Heart left ventricle (tissue), 16 donors: ENCODE measurements around the gene SYNGR1. TPM values are rescaled to one million over a fixed set of nuclear protein-coding genes. Genes with fewer than 3 reads are reported as not detected.

Experiments used
- ATAC-seq, 4 donors: fragments of 200-7000 bp; cut with Tn5 transposase; one replicate each; pipeline ENCODE4 v1.9.1; 2020 to 2022; ENCODE audit warnings: moderate library complexity in 4 of 4, mild to moderate bottlenecking in 3 of 4, moderate number of reproducible peaks in 1 of 4
- DNase-seq, 5 donors: peaks; one replicate each; pipeline ENCODE4 v3.0.0-alpha.2; 2020
- H3K27ac ChIP-seq, 12 donors: fragments of 200-600 bp; sonication (generic) in 4 of 12; one replicate each; pipeline versions ENCODE4 v1.5.0 to v1.8.0; 2016 to 2022; ENCODE audit warnings: mild to moderate bottlenecking in 2 of 12
- H3K27me3 ChIP-seq, 9 donors: fragments of 200-600 bp; sonication (generic) in 2 of 9; one replicate each; pipeline versions ENCODE4 v1.5.1 to v1.8.0; 2016 to 2022; ENCODE audit warnings: mild to moderate bottlenecking in 3 of 9
- H3K36me3 ChIP-seq, 9 donors: fragments of 200-600 bp; sonication (generic) in 2 of 9; one replicate each; pipeline versions ENCODE4 v1.5.0 to v1.8.0; 2018 to 2022; ENCODE audit warnings: mild to moderate bottlenecking in 2 of 9
- H3K4me1 ChIP-seq, 12 donors: fragments of 200-600 bp; sonication (generic) in 4 of 12; one replicate each; pipeline versions ENCODE4 v1.5.0 to v1.8.0; 2016 to 2022; ENCODE audit warnings: mild to moderate bottlenecking in 3 of 12
- H3K4me3 ChIP-seq, 12 donors: fragments of 200-600 bp; sonication (generic) in 4 of 12; one replicate each; pipeline versions ENCODE4 v1.5.0 to v1.8.0; 2017 to 2022; ENCODE audit warnings: mild to moderate bottlenecking in 9 of 12, moderate library complexity in 4 of 12
- H3K9me3 ChIP-seq, 12 donors: fragments of 200-600 bp; sonication (generic) in 4 of 12; one replicate each; pipeline versions ENCODE4 v1.5.0 to v1.8.0; 2016 to 2022; ENCODE audit warnings: mild to moderate bottlenecking in 1 of 12
- POLR2A ChIP-seq, 2 donors: fragments of 450-650 bp; IDR thresholded peaks; one replicate each; pipeline ENCODE4 v1.6.1; 2017; ENCODE audit warnings: antibody characterized with exemption in 2 of 2, mild to moderate bottlenecking in 2 of 2, moderate library complexity in 2 of 2
- WGBS, 4 donors: extraction: QIAGEN DNeasy Blood & Tissue Kit in 2 of 4; methylation state at CpG; one replicate each; pipeline versions ENCODE4 v1.1.5 to v1.1.7; 2013 to 2018; 5-methylcytosine and 5-hydroxymethylcytosine counted together
- intact Hi-C, 10 donors: fragments of 100-400 bp; cut with DNase I; formaldehyde crosslinking; loops; one replicate each; pipeline versions ENCODE4 v1.11.1 to v1.14.2; 2022
- polyA plus RNA-seq, 2 donors: library from polyadenylated mRNA; stranded (reverse); fragments of 200-250 nt; gene quantifications; one replicate each; pipeline ENCODE4 v1.2.3, GENCODE V29; 2013
- total RNA-seq, 9 donors: library from RNA; depleted of rRNA in 2 of 9; stranded (reverse); fragments of >200 nt in 2 of 9; fragmentation: NEBNext Ultra II Directional in 3 of 9; extraction: Animal tissue kit (Norgen Biotek cat#: 25700) in 3 of 9; gene quantifications; one replicate each; pipeline versions ENCODE4 v1.1.0 to v1.2.4, GENCODE V29; 2016 to 2023
- TF ChIP-seq, protein P1 (sequence below), 12 donors: fragments of 200-600 bp; sonication (generic) in 4 of 12; IDR thresholded peaks; one replicate each; pipeline versions ENCODE4 v1.5.0 to v1.8.0; 2018 to 2022; ENCODE audit warnings: antibody characterized with exemption in 12 of 12, mild to moderate bottlenecking in 5 of 12
- donor health status: ischemic (EF 13 %, LVEDD 7.1; RV severe dilation, severe dysfunction).
- donor health status: healthy with polysubstance abuse.
- donor health status: DM: no; HTN: yes; CAD: no.
- donor health status: DM: no; HTN: no; CAD: no.
- donor health status: ischemic (EF 25% LVEDD 6.9; RV normal size, moderate dysfunction).
- donor health status: ischemic (EF 25% LVEDD 5.7; RV mildly dilated, moderate dysfunction).
- donor health status: healthy.
- donor health status: DM: yes; HTN: yes; CAD: no.
- donor health status: ischemic (EF 35%, LVEDD 5.7; RV mildly dilated, moderate dysfunction).
- donor health status: nonischemic (EF 11% LVEDD 7.7; RV severe dilation, severe dysfunction).
- donor health status: DM: yes; HTN: yes; CAD: no.
- donor health status: PGD.
- donor health status: ischemic (EF 29% LVEDD 5.4; RV normal size, mild dysfunction).
- donor health status: nonischemic (EF 23%, LVEDD 6.1; RV moderate dilation, normal function).

The SYNGR1 gene
- total and polyA plus RNA-seq, 11 donors = 20.0 to 49.9 (median 39.3) TPM

GRCh38 chr22:39360674-39361413, 11.1 kb downstream of the SYNGR1 start:
- no peak for TF ChIP-seq POLR2A (IDR thresholded peaks at IDR 0.05)
- TF ChIP-seq, protein P1, sequence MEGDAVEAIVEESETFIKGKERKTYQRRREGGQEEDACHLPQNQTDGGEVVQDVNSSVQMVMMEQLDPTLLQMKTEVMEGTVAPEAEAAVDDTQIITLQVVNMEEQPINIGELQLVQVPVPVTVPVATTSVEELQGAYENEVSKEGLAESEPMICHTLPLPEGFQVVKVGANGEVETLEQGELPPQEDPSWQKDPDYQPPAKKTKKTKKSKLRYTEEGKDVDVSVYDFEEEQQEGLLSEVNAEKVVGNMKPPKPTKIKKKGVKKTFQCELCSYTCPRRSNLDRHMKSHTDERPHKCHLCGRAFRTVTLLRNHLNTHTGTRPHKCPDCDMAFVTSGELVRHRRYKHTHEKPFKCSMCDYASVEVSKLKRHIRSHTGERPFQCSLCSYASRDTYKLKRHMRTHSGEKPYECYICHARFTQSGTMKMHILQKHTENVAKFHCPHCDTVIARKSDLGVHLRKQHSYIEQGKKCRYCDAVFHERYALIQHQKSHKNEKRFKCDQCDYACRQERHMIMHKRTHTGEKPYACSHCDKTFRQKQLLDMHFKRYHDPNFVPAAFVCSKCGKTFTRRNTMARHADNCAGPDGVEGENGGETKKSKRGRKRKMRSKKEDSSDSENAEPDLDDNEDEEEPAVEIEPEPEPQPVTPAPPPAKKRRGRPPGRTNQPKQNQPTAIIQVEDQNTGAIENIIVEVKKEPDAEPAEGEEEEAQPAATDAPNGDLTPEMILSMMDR (IDR thresholded peaks at IDR 0.05) = no peak
- H3K27ac ChIP-seq = no peak overlapping the region
- peaks cover 0 to 19% (median 7%) of the 10 kb centered on the region in 12 donors for H3K4me1 ChIP-seq
- peaks cover 0 to 3% (median 0%) of the 10 kb centered on the region in 9 donors for H3K36me3 ChIP-seq
- no peak overlapping the region for H3K4me3 ChIP-seq
- ATAC-seq (no peak), DNase-seq (peak in 1 of 5 donors; percentile 10)
- WGBS, 4 donors = 79 to 83% (median 81%) methylated on average over 14 of the region's 14 CpGs
- H3K9me3 ChIP-seq = no peaks in the 10 kb centered on the region
- no peaks in the 10 kb centered on the region for H3K27me3 ChIP-seq
- intact Hi-C loops = no loop called here

- no peak overlapping the region for H3K27ac ChIP-seq
- ATAC-seq (no peak), DNase-seq (peak in 1 of 5 donors; percentile 13)
- no peaks in the 10 kb centered on the region for H3K27me3 ChIP-seq
- no peaks in the 10 kb centered on the region for H3K9me3 ChIP-seq
- H3K36me3 ChIP-seq = peaks cover 0 to 3% (median 0%) of the 10 kb centered on the region in 9 donors
- intact Hi-C loops = no loop called here
- H3K4me3 ChIP-seq = no peak overlapping the region
- WGBS, 4 donors = 88 to 97% (median 96%) methylated on average over 7 of the region's 7 CpGs
- TF ChIP-seq POLR2A (IDR thresholded peaks at IDR 0.05) = no peak
- TF ChIP-seq, protein P1 (IDR thresholded peaks at IDR 0.05) = no peak
- H3K4me1 ChIP-seq = peaks cover 0 to 19% (median 7%) of the 10 kb centered on the region in 12 donors
These were observed 11.7 kb downstream of the SYNGR1 start for GRCh38 chr22:39361496-39361895.

GRCh38 chr22:39362271-39362670, 12.5 kb downstream of the SYNGR1 start:
- peaks cover 0 to 3% (median 0%) of the 10 kb centered on the region in 9 donors for H3K36me3 ChIP-seq
- H3K27ac ChIP-seq = no peak overlapping the region
- intact Hi-C loops = no loop called here
- WGBS, 4 donors = 67 to 71% (median 69%) methylated on average over 5 to 11 of the region's 11 CpGs
- no peak for DNase-seq
- H3K9me3 ChIP-seq = no peaks in the 10 kb centered on the region
- no peak for TF ChIP-seq POLR2A (IDR thresholded peaks at IDR 0.05)
- TF ChIP-seq, protein P1 (IDR thresholded peaks at IDR 0.05) = no peak
- no peaks in the 10 kb centered on the region for H3K27me3 ChIP-seq
- H3K4me3 ChIP-seq = no peak overlapping the region
- ATAC-seq = no peak
- H3K4me1 ChIP-seq = peaks cover 0 to 19% (median 7%) of the 10 kb centered on the region in 12 donors

DNA sequence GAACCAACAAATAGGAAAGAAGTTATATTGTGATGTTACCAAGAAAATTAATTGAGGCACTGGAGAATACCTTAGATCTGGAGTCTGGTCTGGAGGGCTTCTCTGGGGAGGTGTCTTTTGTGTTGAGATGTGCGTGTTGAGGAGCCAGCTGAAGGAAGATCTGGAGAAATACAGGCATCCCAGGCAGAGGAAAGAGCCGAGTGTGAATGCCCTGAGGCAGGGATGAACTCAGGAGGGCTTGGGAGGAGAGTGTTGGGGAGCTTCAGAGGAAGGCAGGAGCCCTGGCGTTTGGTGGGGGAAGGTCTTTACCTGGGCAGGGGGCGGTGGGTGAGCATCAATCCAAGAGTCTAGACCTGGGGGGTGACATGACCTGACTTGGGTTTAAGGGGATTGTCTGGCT, 13.1 kb downstream of the SYNGR1 start:
- Histone ChIP-seq H3K27ac (no peak overlapping the region), H3K4me1 (peaks cover 0 to 19% (median 7%) of the 10 kb centered on the region in 12 donors), H3K27me3 (no peaks in the 10 kb centered on the region), H3K4me3 (no peak overlapping the region), H3K9me3 (no peaks in the 10 kb centered on the region), H3K36me3 (peaks cover 0 to 3% (median 0%) of the 10 kb centered on the region in 9 donors)
- no peak for ATAC-seq
- no peak for DNase-seq
- no peak for TF ChIP-seq POLR2A (IDR thresholded peaks at IDR 0.05)
- TF ChIP-seq, protein P1 (IDR thresholded peaks at IDR 0.05) = no peak
- intact Hi-C loops = no loop called here
- 87 to 91% (median 88%) methylated on average over 4 of the region's 4 CpGs for WGBS, 4 donors
